ENCODE results near the gene USP47.

- TF ChIP-seq CTCF (IDR thresholded peaks at IDR 0.05) (no peak), ZFX (IDR thresholded peaks at IDR 0.05; ENCODE audit: borderline replicate concordance) (no peak)
Measured at GRCh38 chr11:11944444-11944843, 102.7 kb downstream of the USP47 start.

Data from 22Rv1 (cell line).